Testis (tissue), 2 donors: Measurements from ENCODE around the gene SETD2.

Experiments used
- CTCF ChIP-seq, 3 experiments: fragments of 450-650 bp in 2 of 3; fragments of 200-600 bp in 1 of 3; sonication (generic) in 1 of 3; IDR thresholded peaks; one replicate each; pipeline ENCODE4 v1.5.1; 2016 to 2019; ENCODE audit warnings: antibody characterized with exemption in 3 of 3, mild to moderate bottlenecking in 2 of 3, moderate library complexity in 1 of 3
- POLR2A ChIP-seq: fragments of 450-650 bp; IDR thresholded peaks from one replicate; pipeline ENCODE4 v1.6.1; 2017; ENCODE audit warnings: antibody characterized with exemption, mild to moderate bottlenecking, moderate library complexity

- TF ChIP-seq POLR2A, result no peak
- no peak for TF ChIP-seq CTCF (IDR thresholded peaks at IDR 0.05)
Observed at GRCh38 chr3:47089630-47090029, 74.3 kb downstream of the SETD2 start.
